Hematopoietic multipotent progenitor cell (in vitro differentiated cells): ENCODE results near the gene DYRK1A. TPM values are rescaled to one million over a fixed set of nuclear protein-coding genes. Genes with fewer than 3 reads are reported as not detected.
A peak's percentile ranks its signal among the peaks of the same experiment; 100 is the strongest.
"Not testable (repeated sequence)": the region's sequence is repeated elsewhere in the genome, so short reads cannot be mapped to it uniquely, and the experiment has no call there.

Experiments used
- DNase-seq, 3 donors: peaks; one replicate each; pipeline ENCODE4 v3.0.0-alpha.2; 2011 to 2015; ENCODE audit warnings: low read depth in 2 of 3, low spot score in 2 of 3
- total RNA-seq: library from RNA; depleted of rRNA; stranded (reverse); fragments of >200 nt; gene quantifications from one replicate; pipeline ENCODE4 v1.2.3, GENCODE V29; 2012

Gene DYRK1A
- total RNA-seq, 1 donor: 116 TPM

DNA sequence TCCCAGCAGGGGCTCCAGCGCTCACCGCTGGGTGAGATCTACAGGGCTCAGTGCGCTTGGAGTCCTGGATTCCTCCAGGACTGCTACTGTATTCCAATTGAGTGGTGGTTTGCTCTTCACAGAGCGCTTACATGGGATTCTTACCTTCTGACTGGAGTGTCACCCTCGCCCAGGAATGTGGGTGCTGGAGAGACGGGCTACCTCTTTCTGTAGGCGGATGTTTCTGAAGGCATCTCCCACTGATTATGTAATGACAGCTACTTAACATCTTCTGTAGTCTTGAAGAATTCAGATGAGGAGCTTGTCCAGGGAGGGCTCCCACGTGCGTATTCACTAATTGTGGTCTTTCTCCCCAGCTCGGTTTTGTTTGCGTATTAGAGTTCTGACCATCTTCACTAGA, 154.2 kb downstream of the DYRK1A start:
- DNase-seq: no peak

DNA sequence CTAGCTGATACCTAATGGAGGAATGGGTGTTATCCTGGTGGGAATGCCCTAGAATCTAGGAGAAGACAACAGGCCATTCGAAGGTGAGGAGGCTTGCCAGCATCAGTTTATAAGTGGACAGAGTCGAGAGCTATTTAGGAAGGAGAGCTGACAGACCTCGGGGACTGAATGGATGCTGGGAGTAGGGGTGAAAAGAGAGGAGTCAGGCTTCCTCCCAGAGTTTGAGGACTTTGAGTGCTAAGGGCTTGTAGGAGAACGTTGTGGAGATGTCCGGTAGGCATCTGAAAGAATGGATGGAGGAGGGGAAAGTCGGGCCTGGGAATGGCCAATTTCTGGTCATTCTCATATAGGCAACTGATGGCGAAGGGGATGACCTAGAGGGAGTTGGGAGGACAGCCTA, 155.1 kb downstream of the DYRK1A start:
- DNase-seq: no peak

DNA sequence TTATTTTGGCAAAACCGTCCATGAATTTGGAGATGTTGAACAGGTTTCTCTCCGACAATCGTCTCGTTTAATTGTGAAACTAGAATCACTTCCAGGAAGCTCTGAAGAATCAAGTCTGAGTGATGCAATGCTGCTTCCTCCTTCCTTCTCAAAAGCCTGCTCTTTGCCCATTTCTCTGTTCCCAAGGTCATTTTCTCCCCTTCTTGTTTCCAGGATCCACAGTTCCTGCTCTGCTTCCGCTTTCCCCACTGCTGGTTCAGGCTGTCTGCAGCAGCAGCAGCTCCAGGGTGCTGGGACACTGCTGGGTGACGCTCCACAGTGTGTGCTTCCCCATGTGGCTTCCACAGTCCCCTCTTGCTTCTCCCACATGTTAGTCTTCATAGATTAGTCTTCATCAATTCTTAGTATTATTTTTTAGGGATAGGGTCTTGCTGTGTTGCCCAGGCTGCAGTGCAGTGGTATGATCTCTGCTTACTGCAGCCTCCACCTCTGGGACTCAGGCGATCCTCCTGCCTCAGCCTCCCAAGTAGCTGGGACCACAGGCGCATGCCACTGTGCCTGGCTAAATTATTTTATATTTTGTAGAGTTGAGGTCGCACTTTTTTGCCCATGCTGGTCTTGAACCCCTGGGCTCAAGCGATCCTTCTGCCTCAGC, 156.2 kb downstream of the DYRK1A start:
- no peak for DNase-seq

DNA sequence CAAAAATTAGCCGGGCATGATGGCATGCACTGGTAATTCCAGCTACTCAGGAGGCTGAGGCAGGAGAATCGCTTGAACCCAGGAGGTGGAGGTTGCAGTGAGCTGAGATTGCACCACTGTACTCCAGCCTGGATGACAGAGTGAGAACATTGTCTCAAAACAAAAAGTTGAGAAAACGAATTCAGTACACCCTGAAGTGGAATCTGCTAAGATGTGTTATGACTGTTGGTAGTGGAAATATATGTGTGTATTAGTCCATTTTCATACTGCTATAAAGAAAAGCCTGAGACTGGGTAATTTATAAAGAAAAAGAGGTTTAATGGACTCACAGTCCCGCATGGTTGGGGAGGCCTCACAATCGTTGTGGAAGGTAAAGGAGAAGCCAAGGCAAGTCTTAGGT, 158.4 kb downstream of the DYRK1A start:
- not testable (repeated sequence) for DNase-seq

DNA sequence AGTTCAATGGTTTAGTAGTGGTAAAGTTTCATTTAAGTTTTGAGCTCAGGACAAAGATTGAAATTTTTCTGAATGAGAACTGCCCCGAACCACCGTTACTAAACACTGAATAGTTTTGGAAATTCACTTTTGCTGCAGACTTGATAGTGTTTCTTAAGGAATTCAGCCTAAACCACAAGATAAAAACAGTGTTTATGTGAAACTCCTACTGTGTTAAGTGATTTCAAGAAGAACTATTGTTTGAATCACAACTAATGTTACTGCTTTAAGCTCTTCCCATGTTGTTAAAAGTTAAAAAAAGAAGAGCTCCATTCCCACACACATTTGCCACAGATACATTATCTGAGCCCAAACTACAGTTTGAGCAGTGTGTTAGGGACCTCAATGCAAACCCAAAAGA, 159.2 kb downstream of the DYRK1A start:
- DNase-seq: no peak

DNA sequence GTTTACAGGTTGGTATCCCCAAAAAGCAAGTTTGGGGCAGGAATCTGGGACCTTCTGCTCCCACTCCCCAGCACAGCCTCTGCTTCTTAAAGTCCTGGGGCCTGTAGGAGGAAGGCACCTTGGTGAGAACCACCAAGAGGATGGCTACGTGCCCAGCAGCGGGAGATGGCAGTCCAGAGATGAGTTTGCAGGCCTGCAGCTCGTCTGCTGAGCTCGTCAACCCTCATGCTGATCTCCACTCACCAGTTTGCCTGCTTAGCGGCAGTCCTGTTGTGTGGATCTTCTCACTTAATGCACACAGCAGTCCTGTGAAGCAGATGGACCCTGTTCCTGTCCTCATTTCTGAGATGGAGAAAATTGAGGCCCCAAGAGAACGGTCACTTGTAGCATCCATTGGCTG, 160.5 kb downstream of the DYRK1A start:
- DNase-seq: no peak

DNA sequence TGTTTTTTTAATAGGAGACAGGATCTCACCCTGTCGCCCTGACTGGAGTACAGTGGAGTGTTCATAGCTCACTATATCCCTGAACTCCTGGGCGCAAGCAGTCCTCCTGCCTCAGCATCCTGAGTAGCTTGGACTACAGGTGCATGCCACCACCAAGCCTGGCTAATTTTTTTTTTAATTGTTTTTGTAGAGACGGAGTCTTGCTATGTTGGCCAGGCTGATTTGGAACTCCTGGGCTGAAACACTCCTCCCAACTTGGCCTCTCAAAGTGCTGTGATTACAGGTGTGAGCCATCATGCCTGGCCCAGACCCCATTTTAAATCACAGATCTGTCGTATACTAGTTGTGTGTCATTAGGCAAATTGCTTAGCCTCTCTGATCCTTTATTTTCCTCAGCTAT, 161.1 kb downstream of the DYRK1A start:
- DNase-seq: no peak

DNA sequence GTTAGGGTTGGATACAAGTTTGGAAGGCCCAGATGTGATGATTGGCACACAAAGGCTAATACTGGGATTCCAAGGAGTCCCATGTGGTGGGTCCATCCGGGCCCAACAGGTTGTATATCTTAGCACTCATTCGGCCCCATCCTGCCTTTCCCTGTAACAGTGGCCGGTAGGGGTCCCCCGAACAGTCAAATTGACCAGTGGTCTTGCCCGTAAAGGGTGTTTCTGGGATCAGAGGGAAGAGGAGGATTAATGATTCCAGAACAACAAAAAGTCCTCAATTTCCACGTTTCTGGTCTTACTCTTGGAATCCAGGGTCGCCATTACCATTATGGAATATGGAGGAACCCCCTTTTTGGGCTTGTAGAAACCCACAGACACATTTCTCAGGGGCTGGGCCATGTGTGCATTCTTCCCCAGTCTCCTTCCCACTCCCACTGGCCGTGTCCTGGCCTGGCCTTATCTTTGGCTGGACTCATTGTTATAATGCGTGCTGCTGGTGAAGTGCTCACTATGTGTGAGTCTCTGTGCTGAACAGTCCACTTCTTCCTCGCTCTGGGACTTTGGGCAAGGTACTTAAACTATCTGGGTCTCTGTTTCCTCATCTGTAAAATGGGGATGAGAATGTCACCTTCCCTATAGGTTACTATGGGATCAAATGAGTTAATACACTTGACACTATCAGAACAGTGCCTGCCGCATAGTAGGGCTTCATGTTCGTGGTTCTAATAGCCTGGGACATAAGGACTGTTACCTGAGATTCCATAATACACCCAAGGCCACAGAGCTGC, 161.8 kb downstream of the DYRK1A start:
- DNase-seq: no peak

DNA sequence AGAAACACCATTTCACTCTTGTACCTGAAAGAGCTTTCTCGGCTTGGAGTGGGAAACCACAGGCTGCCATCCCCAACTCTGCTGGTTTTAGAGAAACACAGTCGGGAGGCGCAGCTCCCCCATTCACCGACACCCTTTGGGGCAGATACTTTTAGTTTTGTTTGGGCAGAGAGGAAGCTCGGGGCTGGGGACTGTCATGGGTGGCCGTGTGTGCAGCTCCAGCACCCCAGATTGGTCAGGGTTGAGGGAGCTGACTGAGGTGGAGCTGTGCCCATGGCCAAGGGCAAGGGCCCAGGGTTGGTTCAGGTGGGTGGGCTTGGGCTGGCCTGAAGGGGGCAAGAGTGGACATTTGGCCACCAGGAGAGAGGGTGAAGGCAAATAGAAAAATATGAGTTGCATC, 163.1 kb downstream of the DYRK1A start:
- DNase-seq: no peak

DNA sequence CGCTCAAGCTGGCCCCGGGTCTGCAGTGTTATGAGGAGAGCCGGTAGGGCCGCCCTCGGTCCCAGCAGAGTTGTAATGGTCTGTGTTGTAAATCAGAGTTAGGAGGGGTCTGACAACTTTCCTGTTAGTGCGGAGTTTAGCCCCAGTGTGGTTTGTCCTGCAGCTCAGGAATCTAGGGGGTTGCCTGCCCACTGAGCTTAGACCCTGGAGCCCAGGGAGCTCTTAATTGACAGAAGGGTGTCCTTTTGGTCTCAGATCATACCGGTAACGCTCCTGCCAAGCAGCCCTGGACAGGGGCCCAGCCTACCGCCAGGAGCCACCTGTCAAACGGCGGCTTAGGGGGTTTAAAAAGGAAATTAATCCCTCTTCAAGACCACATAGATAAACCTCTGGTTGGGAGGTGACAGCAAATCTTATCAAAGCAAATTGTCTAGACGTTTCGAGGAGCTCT, 164.4 kb downstream of the DYRK1A start:
- DNase-seq: no peak

DNA sequence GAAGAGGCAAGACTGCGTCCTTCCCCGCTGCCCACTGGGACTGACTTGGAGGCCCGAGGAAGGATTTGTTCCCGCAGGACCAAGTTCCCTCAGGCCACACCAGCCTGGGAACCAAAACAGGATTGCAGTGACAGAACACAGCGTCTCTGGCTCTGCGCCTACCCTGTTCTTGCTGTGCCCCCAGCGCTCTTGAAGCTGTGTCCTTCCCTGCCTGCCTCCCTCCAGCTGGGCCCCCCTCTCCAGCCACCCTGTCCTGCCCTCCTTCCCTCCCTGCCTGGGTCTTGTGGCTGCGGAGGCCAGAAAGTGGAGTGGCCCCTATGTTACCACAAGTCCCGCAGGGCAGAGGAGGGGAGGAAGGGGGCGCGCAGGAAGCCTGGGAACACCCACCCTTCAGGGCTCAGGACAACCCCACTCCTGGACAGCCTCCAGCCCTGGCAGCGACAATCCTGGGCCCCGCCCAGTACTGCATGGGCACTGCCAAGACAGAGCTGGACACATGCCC, 164.9 kb downstream of the DYRK1A start:
- peak in 1 of 3 donors; percentile 18 for DNase-seq

DNA sequence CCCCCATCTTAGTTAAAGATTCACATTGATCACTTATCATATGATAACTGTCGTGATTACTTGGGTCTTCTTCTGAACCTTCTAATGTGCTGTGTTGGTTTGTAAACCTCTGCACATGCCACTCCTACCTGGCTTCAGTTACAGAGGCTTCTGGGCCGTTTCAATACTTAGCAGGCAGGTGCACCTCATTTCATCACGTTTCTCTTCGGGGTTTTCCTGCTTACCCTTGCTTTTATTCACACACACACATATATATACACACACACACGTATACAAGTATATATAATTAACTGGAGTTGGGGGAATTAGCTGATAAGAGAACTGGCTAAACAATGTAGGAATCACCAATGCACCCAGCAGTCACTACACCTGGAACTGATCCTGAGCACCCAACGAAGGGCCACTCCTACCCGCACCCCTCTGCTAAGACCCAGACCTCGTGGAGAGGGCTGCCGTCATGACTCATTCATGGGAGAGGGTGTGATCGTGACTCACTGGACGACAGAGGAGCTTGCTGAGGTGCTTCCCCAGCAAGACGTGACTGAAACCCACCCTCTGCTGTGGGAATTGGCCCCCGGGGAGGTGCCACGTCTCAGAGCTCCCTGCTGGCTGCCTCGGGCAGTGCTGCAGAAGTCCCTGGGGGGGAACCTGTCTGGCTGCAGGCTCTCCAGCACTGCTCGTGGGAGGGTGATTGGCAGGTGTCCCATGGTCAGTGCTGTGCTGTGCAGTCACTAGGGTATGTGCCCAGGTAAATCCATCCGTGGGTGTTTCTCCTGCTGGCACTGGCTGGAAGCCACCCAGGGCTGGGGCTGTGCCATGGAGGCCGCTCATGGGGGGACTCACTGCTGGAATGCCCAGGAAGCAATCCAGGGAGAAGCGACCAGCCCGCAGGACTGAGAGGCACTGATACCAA, 166.6 kb downstream of the DYRK1A start:
- peak in 1 of 3 donors; percentile 38 for DNase-seq

DNA sequence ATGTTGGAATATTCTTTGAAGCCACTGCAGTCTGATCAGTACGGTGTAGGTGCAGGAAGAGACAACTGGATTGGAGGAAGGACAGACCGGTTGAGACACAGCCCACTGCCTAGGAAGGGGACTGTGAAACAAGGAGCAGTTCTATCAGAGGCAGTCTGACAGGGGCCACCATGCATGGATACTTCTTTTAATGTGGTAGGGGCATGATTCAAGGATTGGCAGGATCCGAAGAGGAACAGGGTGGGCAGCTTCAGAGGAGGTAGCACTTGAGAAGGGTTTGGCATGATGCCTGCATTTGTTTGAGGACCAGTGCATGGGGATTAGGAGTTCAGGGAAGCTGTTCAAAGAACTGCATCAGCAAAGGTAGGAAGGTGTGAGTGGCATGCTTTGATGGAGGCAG, 167.9 kb downstream of the DYRK1A start:
- no peak for DNase-seq

DNA sequence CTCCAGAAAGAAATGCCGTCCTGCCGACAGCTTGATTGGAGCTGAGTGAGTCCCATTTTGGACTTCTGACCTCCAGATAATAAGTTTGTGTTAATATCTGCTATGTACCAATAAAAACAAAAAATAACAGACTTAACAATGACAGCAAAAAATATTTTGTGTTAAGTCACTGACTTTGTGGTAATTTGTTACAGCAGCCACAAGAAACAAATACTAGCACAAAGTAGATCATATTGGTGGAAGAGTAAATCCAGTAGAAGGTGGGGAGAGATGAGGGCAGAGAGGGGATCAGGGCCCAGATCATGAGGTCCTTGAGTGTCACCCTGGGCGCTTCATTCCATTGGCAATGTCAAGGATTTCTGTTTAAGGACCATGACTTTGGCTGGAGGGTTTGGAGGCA, 168.6 kb downstream of the DYRK1A start:
- DNase-seq: no peak

DNA sequence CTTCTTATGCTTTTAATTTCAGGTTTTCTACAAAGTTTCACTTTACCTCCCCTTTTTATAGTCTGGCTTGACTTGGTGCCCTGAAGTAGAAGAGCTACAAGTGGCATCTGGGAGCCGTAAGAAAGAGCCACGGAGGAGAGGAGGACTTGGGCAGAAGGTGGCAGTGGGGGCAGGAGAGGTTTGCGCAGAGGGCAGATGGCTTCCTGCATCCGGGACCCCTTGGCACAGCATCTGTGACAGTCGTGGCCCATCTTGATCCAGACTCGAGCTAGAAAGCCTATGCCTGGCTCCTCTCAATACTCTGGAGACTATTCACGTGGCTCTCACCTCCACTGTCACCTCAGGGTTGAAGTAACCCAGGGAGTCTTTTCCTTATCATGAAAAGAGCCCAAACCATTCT, 169.1 kb downstream of the DYRK1A start:
- DNase-seq: no peak

DNA sequence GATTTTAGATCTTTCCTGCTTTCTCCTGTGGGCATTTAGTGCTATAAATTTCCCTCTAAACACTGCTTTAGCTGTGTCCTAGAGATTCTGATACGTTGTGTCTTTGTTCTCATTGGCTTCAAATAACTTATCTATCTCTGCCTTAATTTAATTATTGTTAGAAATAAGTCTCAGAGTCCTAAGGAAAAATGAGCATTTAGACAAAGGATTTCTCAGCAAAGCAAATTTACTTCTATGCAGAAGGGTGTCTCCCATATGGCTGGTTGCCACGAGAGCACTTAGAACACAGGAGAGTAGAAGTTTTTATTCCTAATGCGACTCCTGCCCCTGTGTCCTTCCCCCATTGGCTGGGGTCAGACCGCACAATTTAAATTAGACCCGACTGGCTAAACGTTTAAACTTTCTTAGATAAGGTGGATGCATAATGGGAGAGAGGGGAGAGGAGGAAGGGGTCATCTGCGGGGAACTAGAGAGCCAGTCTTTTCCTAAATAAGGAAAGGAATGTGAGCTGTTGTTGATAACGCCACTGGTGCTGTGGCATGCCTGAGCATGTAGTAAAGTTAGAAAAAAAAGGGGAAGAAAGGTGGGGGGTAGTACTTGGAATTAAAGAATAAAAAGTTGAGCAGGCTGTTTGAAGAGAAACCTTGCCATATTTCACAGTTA, 170.2 kb downstream of the DYRK1A start:
- no peak for DNase-seq

DNA sequence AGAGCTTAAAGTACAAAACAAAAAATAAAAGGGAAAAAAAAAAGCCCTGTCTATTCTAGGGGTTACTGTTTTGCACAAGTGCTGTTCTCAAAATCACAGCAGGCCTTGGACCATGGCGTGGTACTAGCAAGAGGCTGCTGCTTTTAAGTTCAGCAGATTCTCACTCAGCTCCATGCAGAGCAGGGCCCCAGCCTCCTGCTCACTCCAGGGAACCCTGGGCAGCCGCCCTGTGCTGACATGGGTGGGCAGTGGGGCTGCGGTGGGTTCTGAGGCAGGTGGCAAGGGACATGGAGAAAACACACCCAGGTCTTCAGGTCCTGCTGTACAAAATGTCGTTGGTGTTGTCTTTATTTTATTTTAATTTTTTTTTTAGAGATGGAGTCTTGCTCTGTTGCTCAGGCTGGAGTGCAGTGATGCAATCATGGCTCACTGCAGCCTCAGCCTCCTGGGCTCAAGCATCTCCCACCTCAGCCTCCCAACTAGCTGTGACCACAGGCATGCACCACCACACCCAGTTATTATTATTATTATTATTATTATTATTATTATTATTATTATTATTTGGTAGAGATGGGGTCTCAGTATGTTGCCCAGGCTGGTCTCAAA, 170.9 kb downstream of the DYRK1A start:
- no peak for DNase-seq

DNA sequence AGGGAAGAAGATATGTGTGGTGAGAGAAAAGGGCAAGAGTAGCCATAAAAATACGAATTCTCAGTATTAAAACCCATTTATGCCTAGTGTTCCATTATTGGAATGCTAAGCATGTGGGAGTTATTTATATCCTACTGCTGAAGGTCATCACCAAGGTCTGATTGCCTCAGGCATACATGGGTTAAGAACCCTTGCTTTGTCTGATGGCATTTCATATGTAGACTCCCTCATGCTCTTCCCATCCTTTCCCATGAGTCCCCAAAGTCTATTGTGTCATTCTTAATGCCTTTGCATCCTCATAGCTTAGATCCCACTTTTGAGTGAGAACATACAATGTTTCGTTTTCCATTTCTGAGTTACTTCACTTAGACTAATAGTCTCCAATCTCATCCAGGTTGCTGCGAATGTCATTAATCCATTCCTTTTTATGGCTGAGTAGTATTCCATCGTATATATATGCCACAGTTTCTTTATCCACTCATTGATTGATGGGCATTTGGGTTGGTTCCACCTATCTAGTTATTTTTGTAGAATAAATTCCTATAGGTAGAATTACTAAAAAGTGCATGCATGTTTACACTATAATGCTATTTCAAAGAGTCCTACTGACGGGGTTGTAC, 172.5 kb downstream of the DYRK1A start:
- DNase-seq: no peak

DNA sequence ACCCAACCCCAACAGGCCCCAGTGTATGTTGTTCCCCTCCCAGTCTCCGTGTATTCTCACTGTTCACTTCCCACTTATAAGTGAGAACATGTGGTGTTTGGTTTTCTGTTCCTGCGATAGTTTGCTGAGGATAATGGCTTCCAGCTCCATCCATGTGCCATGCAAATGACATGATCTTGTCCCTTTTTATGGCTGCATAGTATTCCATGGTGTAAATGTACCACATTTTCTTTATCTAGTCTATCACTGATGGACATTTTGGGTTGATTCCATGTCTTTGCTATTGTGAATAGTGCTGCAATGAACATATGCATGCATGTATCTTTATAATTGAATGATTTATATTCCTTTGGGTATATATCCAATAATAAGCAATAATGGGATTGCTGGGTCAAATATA, 174.6 kb downstream of the DYRK1A start:
- DNase-seq: not testable (repeated sequence)

DNA sequence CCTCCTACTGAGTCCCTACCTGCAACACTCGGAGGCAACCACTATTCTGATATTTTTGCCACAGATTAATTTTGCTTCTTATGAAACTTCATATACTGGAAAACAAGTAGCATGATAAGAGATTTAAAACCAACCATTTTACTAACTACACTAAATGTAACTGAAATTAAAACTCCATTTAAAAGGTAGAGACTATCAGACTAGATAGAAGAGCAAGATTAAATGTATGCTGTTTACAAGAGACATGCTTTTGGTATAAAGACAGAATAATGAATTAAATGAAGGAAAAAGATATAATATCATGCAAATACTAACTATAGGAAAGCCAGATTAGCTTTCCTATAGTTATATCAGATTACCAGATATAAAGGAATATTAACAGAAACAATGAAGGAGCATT, 175.9 kb downstream of the DYRK1A start:
- no peak for DNase-seq
